Activated B cell treated with CpG ODN at 0.5 μM for 24 hours (primary cell): ENCODE measurements around the gene DLEC1. TPM values are rescaled to one million over a fixed set of nuclear protein-coding genes. Genes with fewer than 3 reads are reported as not detected.

Experiments
- ATAC-seq: fragments of 200-7000 bp; cut with Tn5 transposase; one replicate; pipeline ENCODE4 v1.10.0; 2021; ENCODE audit warnings: low read depth, mild to moderate bottlenecking, moderate library complexity
- CTCF ChIA-PET: fragments of 350-600 bp; sonication (Branson Sonifier 250); formaldehyde crosslinking; loops from one replicate; lab custom pipeline; 2021; ENCODE audit warnings: antibody characterized with exemption; lab: Charles Lee
- POLR2A ChIA-PET: fragments of 350-600 bp; sonication (Branson Sonifier 250); formaldehyde crosslinking; loops from one replicate; lab custom pipeline; 2021; ENCODE audit warnings: antibody characterized with exemption; lab: Charles Lee
- DNase-seq: peaks from one replicate; pipeline ENCODE4 v3.0.0; 2022
- H3K27ac Mint-ChIP-seq: one replicate; pipeline ENCODE4 v1.8.0; 2020; ENCODE audit warnings: mixed read lengths
- H3K27me3 Mint-ChIP-seq: one replicate; pipeline ENCODE4 v1.8.0; 2021; ENCODE audit warnings: mixed read lengths
- H3K36me3 Mint-ChIP-seq: one replicate; pipeline ENCODE4 v1.8.0; 2021; ENCODE audit warnings: low read depth, mixed read lengths
- H3K4me1 Mint-ChIP-seq: one replicate; pipeline ENCODE4 v1.8.0; 2021; ENCODE audit warnings: mixed read lengths
- H3K4me3 Mint-ChIP-seq: one replicate; pipeline ENCODE4 v1.8.0; 2020; ENCODE audit warnings: mild to moderate bottlenecking, mixed read lengths
- H3K9me3 Mint-ChIP-seq: one replicate; pipeline ENCODE4 v1.8.0; 2020; ENCODE audit warnings: mixed read lengths
- CTCF ChIP-seq: fragments of 200-600 bp; IDR thresholded peaks from one replicate; pipeline ENCODE4 v1.8.0; 2022; ENCODE audit warnings: antibody characterized with exemption, mild to moderate bottlenecking
- intact Hi-C: fragments of 100-400 bp; cut with micrococcal nuclease; formaldehyde crosslinking; loops from one replicate; pipeline ENCODE4 v1.15.1; 2024
- total RNA-seq: library from RNA; stranded (reverse); gene quantifications from 2 replicates; pipeline ENCODE4 v1.2.3, GENCODE V29; 2022

The DLEC1 gene
- total RNA-seq, 1 donor from 2014 or later, result 0.11 TPM

- intact Hi-C loops, result no loop called here
- peak; percentile 20 for ATAC-seq
Measured at GRCh38 chr3:38151667-38152265, 112.8 kb downstream of the DLEC1 start.

GRCh38 chr3:38152609-38153008 lies 113.6 kb downstream of the DLEC1 start:
- no peak overlapping the region for H3K4me3 Mint-ChIP-seq
- H3K27me3 Mint-ChIP-seq, result no peaks in the 10 kb centered on the region
- CTCF ChIA-PET, result no interaction called here
- no peak for TF ChIP-seq CTCF
- no peak overlapping the region for H3K27ac Mint-ChIP-seq
- no peaks in the 10 kb centered on the region for H3K36me3 Mint-ChIP-seq
- intact Hi-C loops, result no loop called here
- POLR2A ChIA-PET, result interaction anchor here (0.8 to 6.1 kb wide), 3 partner anchors 12 to 16 kb away, joined by 3 to 63 read pairs (median 4); partner anchors contain the start of genes ACAA1 and OXSR1
- H3K9me3 Mint-ChIP-seq, result no peaks in the 10 kb centered on the region
- peaks cover 60% of the 10 kb centered on the region for H3K4me1 Mint-ChIP-seq
- ATAC-seq, result no peak
- DNase-seq, result no peak

More at GRCh38 chr3:38151667-38152265, 112.8 kb downstream of the DLEC1 start:
- H3K27ac Mint-ChIP-seq, result peak overlapping the region; percentile 42
- CTCF ChIA-PET, result no interaction called here
- TF ChIP-seq CTCF, result no peak
- no peaks in the 10 kb centered on the region for H3K36me3 Mint-ChIP-seq
- no peak overlapping the region for H3K4me3 Mint-ChIP-seq
- POLR2A ChIA-PET, result interaction anchor here (6.1 kb wide), 1 partner anchor 13 kb away, joined by 63 read pairs; the partner anchor contains the start of gene OXSR1
- DNase-seq, result no peak
- H3K9me3 Mint-ChIP-seq, result no peaks in the 10 kb centered on the region
- peaks cover 64% of the 10 kb centered on the region for H3K4me1 Mint-ChIP-seq
- no peaks in the 10 kb centered on the region for H3K27me3 Mint-ChIP-seq

GRCh38 chr3:38153221-38153620 lies 114.2 kb downstream of the DLEC1 start:
- H3K27ac Mint-ChIP-seq, result no peak overlapping the region
- DNase-seq, result no peak
- peaks cover 58% of the 10 kb centered on the region for H3K4me1 Mint-ChIP-seq

GRCh38 chr3:38154033-38154494 lies 115.1 kb downstream of the DLEC1 start:
- intact Hi-C loops, result loop anchor here (1.0 kb wide), 2 partner anchors 10 to 17 kb away; partner anchors contain the start of gene ACAA1
- no peak for TF ChIP-seq CTCF
- Mint-ChIP-seq H3K4me3 (no peak overlapping the region), H3K27me3 (no peaks in the 10 kb centered on the region), H3K27ac (no peak overlapping the region), H3K36me3 (no peaks in the 10 kb centered on the region), H3K9me3 (no peaks in the 10 kb centered on the region), H3K4me1 (peaks cover 59% of the 10 kb centered on the region)
- CTCF ChIA-PET, result interaction anchor here (1.0 to 1.4 kb wide), 2 partner anchors 9 to 10 kb away, joined by 3 to 5 read pairs; no protein-coding TSS in a partner anchor
- ATAC-seq, result no peak
- POLR2A ChIA-PET, result interaction anchor here (1.3 to 6.1 kb wide), 2 partner anchors 10 to 15 kb away, joined by 3 to 63 read pairs; partner anchors contain the start of gene OXSR1
- DNase-seq, result no peak

More at GRCh38 chr3:38153221-38153620, 114.2 kb downstream of the DLEC1 start:
- intact Hi-C loops, result no loop called here
- no peak for ATAC-seq
- Mint-ChIP-seq H3K9me3 (no peaks in the 10 kb centered on the region), H3K36me3 (no peaks in the 10 kb centered on the region), H3K4me3 (no peak overlapping the region), H3K27me3 (no peaks in the 10 kb centered on the region)
- TF ChIP-seq CTCF, result no peak
- POLR2A ChIA-PET, result interaction anchor here (0.8 to 6.1 kb wide), 3 partner anchors 11 to 16 kb away, joined by 3 to 63 read pairs (median 4); partner anchors contain the start of genes ACAA1 and OXSR1
- CTCF ChIA-PET, result no interaction called here
